Breast epithelium (tissue), 3 donors: Measurements from ENCODE around the gene BABAM2.

Experiments
- CTCF ChIP-seq, 3 donors: fragments of 450-650 bp; IDR thresholded peaks; one replicate each; pipeline ENCODE4 v1.5.1; 2016 to 2017; ENCODE audit warnings: antibody characterized with exemption in 3 of 3, mild to moderate bottlenecking in 3 of 3, moderate library complexity in 3 of 3
- POLR2A ChIP-seq: fragments of 450-650 bp; IDR thresholded peaks from one replicate; pipeline ENCODE4 v1.6.1; 2016; ENCODE audit warnings: antibody characterized with exemption, mild to moderate bottlenecking, moderate library complexity

- TF ChIP-seq CTCF (IDR thresholded peaks at IDR 0.05) (no peak), POLR2A (no peak)
Measured at GRCh38 chr2:28163028-28163427, 272.5 kb downstream of the BABAM2 start.
